Measurements from ENCODE around the gene TAOK1. TPM values are rescaled to one million over a fixed set of nuclear protein-coding genes. Genes with fewer than 3 reads are reported as not detected.

Gene TAOK1
- total and polyA plus RNA-seq, 9 of the 15 experiments (the other 6 are each of a cell fraction or from before 2014, with no cell fraction given) = 3.2 to 33.1 (median 16.5) TPM

- no peak for TF ChIP-seq ZNF407 (IDR thresholded peaks at IDR 0.05; ENCODE audit: low read depth)
- TF ChIP-seq CBX3 (IDR thresholded peaks at IDR 0.05; ENCODE audit: borderline replicate concordance in 1 of 2, low read length in 2 of 2) = peak in 1 of 2 experiments; percentile 34; a peak in 1 of 3 replicates
- TF ChIP-seq CEBPG (CRISPR knock-in tag; IDR thresholded peaks at IDR 0.05) = peak; percentile 78
- TF ChIP-seq CEBPG (tag; conservative IDR thresholded peaks at IDR 0.05 in 1 of 2, IDR thresholded peaks at IDR 0.05 in 1 of 2) = peak; percentile 71 to 87
- TF ChIP-seq ZNF133 (CRISPR knock-in tag; IDR thresholded peaks at IDR 0.05) = no peak
Measured at GRCh38 chr17:29557085-29557738, 167.0 kb downstream of the TAOK1 start (continued).

Measured in K562 (cell line).